HG03159 (cell line): ENCODE measurements around the gene ME3.
"Not testable (repeated sequence)": the region's sequence is repeated elsewhere in the genome, so short reads cannot be mapped to it uniquely, and the experiment has no call there.

Experiments
- ATAC-seq: cut with Tn5 transposase; IDR thresholded peaks from one replicate; pipeline ENCODE4 v1.9.1; 2021; ENCODE audit warnings: mild to moderate bottlenecking, moderate library complexity; ENCODE audit not compliant: unreplicated experiment

ME3 gene

DNA sequence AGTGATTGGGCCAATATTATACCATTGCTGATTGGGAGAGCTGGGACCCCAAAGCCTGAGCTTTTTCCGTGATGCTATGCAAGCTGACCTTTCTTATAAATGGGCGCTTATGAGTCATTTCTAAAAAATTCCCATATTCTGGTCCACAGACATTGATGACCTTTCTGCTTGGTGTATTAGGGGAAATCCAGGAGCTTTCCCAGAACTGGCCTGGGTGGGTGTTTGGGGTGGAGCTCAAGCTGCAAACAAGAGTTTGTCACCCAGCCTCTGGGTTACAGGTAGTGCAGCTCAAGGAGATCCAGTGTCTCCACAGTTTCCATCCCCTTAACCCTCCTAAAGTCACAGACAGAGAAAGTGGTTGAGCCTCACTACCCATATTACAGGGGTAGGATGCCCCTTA, 230.0 kb downstream of the ME3 start:
- ATAC-seq = no peak

DNA sequence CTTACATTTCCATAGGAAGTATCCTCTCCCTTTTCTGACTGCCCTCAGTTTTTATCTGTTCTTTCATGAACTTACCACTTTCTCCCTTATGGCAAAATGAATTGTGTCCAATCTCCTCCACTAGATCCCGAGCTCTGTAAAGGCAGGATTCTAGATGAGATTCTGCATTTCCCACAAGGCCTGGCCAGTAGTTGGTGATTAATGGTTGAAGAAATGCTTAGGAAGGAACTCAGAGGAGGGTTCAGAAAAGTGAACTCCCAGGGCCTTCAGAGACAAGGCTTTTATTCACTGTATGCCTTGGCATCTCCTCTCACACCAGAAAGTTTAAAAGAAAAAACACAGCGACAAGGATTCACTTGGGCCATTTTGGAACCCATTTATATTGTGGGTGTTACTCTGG, 231.6 kb downstream of the ME3 start:
- no peak for ATAC-seq

DNA sequence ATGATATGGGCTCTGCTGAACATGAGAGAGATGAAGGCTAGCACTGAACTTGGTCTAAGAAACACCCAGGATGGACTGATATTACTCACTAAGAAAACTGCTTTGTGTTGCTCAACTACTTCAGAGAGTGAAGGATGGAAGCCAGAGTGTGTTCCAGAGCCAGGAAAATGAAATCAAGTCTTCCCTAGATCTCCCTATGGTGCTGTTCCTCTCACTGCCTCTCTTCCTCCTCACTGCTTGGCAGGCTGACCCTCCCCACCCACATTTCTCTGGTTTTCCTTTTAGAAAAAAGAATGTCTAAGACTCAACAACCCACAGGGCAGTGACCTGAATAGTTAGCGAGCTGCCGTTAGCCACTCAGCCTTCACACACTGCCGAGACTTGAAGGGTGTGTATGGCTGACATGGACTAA, 232.1 kb downstream of the ME3 start:
- ATAC-seq = no peak

DNA sequence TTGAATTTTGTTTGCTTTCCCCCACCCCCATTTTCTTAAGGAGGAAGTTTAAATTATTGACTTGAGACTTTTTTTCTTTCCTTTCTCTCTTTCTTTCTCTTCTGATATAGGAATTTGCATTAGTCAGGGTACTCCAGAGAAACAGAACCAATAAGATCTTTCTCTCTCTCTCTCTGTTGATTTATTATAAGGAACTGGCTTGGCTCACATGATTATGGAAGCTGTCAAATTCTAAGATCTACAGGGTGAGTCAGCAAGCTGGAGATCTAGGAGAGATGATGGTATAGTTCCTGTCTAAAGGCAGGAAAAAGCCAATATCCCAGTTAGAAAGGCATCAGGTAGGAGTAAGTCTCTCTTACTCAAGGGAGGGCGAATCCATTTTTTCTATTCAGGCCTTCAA, 233.7 kb downstream of the ME3 start:
- no peak for ATAC-seq

DNA sequence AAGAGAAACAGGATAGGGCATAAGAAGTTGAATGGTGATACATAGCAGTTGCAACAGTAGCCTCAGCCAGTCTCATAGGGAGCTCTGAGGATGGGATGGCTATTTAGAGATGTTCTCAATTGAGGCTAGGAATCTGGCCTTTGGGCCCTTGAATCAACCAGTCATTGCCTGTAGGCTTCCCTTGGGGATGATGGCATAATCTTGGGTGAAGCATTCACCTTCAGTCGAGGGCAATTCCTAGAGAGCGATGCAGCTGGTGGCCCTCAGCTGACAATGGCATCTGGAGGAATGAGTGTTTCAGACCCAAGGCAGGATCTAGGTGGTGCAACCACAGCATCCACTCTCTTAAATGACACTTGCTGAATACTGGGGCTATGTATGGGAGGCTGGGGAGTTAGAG, 236.7 kb downstream of the ME3 start:
- ATAC-seq = no peak

DNA sequence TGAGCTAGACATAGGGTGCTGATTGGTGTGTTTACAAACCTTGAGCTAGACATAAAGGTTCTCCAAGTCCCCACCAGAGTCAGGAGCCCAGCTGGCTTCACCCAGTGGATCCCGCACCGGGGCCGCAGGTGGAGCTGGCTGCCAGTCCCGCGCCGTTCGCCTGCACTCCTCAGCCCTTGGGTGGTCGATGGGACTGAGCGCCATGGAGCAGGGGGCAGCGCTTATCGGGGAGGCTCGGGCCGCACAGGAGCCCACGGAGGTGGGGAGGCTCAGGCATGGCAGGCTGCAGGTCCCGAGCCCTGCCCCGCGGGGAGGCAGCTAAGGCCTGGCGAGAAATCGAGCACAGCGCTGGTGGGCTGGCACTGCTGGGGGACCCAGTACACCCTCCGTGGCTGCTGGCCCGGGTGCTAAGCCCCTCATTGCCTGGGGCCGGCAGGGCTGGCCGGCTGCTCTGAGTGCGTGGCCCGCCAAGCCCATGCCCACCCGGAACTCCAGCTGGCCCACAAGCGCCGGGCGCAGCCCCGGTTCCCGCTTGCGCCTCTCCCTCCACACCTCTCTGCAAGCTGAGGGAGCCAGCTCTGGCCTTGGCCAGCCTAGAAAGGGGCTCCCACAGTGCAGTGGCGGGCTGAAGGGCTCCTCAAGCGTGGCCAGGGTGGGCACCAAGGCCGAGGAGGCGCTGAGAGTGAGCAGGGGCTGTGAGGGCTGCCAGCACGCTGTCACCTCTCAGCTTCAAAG, 238.9 kb downstream of the ME3 start:
- ATAC-seq = not testable (repeated sequence)

DNA sequence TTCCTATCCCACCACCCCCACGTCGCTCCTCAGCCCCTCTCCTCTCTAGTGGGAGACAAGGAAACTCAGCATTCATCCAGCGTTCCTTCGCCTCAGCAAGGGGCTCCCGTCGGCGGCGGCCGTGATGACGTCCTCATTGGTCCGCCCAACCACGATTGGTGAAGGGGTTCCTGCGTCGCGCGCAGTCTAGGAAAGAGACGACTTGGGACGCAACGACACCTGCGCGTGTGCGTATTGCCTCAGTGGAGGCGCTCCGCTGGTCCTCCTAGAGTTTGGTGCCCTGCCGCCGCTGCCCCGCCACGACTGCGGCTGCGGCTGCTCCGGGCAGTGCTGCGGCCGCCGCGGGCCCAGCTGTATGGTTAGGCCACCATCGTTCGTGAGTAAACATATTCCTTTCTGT, 241.2 kb downstream of the ME3 start:
- ATAC-seq = no peak

DNA sequence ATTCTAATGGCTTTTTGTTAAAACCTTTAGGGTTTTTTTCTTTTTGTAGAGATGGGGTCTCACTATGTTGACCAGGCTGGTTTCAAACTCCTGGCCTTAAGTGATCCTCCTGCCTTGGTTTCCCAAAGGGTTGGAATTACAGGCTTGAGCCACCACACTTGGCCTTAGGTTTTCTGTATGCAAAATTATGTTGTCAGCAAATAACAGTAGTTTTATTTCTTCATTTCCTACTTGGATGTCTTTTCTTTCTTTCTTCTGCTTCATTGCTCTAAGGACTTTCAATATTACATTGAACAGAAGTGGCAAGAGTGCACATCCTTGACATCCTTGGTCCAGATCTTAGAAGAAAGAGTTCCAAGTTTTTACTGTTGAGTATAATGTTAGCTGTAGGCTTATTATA, 245.0 kb downstream of the ME3 start:
- ATAC-seq = no peak

DNA sequence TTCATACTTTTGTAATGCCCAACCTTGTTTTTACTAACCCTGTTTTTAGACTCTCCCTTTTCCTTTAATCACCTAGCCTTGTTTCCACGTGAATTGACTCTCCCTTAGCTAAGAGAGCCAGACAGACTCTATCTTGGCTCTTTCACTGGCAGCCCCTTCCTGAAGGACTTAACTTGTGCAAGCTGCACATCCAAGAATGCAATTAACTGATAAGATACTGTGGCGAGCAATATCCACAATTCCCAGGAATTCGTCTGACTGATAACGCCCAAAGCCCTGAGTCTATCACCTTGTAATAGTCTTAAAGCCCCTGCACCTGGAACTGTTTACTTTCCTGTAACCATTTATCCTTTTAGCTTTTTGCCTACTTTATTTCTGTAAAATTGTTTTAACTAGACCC, 248.9 kb downstream of the ME3 start:
- ATAC-seq = not testable (repeated sequence)

DNA sequence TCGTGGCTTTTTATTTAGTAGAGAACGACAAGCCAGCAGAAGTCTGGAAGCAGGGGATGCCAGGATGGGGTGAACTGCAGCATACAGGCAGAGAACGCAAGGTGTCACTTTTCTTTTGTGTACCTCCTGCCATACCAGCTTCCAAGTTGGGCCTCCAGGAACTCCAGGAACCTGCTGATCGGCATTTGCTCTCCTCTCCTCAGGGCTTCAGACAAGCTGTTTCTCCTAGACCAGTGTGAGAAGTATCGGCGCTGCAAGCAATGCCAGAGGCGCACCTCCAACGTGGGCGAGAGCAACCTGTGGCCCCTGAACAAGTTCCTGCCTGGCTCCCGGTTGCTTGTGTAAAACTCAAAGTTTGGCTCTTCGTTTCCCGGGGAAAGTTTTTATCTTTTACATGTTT, 250.0 kb downstream of the ME3 start:
- no peak for ATAC-seq

DNA sequence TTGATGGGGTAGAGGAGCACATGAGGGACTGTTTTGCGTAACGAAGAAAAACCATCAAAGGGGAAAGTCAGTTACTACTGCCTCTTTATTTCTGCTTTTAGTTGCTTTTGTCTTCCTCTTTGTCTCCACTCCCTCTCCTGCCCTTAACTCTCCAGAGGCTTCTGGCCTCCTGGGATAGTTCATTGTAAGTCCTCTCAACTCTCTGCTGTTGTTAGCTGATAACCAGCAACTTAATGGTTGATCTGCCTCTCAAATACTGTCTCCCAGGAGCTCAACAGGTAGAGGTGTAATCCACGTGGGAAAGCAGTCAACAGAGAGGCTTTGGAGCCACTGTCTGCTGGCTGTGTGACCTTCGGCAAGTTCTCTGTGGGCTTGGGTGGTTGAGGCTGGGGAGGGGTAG, 250.5 kb downstream of the ME3 start:
- no peak for ATAC-seq

DNA sequence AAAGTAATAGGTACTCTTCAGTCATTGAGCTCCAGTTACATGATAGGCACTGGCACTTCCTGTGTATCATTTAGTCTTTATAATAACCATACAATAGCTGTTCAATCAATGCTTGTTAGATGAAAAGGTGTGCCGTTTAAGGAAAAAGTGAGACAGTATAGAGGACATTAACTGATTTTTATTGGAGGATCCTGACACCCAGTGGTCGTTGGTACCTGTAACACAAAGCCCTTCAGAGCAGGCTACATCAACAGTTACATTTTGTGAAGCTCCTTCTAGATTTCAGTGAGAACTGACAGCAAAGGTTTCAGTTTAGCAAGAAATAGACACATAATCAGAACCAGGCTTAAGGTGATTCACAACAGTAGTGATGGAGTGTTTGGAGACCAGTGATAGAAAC, 253.5 kb downstream of the ME3 start:
- ATAC-seq = peak; percentile 47

DNA sequence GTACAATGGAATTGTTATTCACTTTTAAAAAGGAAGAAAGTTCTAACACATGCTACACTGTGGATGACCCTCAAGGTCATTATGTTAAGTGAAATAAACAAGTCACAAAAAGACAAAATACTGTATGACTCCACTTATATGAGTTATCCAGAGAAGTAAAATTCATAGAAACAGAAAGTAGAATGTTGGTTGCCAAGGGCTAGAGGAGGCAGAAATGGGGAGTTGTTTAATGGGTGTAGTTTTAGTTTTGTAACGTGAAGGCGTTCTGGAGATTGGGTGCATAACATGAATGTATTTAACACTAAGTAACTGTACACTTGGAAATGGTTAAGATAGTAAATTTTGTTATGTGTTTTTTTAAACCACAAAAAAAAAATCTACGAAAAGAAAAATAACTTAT, 253.9 kb downstream of the ME3 start:
- no peak for ATAC-seq

DNA sequence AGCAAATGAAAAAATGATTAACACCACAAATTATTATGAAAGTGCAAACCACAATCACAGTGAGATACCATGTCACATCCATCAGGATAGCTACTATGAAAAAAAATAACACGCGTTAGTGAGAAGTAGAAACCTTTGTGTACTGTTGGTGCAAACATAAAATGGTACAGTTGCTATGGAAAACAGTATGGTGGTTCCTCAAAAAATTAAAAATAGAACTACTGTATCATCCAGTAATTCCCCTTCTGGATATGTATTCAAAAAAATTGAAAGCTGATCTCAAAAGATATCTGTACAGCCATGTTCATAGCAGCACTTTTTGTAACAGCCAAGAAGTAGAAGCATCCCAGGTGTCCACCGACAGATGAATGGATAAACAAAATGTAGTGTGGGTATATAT, 254.3 kb downstream of the ME3 start:
- ATAC-seq = no peak

DNA sequence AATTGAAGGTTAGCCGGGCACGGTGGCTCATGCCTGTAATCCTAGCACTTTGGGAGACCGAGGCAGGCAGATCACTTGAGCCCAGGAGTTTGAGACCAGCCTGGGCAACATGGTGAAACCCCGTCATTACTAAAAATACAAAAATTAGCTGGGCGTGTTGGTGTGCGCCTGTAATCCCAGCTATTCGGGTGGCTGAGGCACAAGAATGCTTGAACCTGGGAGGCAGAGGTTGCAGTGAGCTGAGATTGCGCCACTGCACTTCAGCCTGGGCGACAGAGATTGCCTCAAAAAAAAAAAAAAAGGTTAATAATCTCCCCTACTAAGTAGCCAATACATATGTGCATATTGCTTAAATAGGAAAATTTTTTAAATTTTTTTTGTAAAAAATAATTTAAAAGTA, 255.5 kb downstream of the ME3 start:
- not testable (repeated sequence) for ATAC-seq

DNA sequence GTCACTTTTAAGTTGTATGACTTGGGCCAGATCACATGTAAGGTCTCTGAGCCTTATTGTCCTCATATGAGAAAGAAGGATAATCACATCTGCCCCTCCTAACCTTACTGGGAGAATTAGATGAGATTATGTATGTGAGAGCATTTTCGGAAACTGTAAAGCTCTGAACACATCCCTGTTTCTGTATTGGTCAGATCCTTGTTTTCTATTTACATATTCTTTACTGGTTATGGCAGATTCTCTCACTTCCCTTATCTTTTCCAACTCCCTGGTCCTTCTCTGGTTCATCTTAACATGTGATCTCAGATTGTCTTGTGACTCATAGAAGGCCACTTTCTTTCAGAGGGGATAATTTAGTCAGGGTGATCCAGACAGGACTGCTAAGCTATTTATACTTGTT, 255.9 kb downstream of the ME3 start:
- no peak for ATAC-seq

DNA sequence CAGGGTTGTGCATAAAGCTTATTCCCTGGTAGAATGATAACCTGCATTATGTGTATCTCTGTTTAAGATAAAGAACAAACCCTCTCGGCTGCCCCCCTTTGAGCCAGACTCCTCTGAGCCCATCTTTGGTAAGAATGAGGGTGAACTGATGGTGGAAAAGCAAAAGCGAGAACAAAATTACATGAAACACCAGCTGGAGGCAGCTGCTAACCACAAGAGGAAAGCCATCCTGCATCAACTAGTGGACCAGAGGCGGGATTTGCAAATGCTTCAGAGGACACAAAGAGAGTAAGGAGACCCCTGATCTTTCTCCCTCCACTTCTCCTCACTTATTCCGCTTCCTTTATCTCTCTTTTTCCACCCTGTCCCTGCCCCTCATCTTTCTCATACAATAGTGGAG, 257.4 kb downstream of the ME3 start:
- no peak for ATAC-seq

DNA sequence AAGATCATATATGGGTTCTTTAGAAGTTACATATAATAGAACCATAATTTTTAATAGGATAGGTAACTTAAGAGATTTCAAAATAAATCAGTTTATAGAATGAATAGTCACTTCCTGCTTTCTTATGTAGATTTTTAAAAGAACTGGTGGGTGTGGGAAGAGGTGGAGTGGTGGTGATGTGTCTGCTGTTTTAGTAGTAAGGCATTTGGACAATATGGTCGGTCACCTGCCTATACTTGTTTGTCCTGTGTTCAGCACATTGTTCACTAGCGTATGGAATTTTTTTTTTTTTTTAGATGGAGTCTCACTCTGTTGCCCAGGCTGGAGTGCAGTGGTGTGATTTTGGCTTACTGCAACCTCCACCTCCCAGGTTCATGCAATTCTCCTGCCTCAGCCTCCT, 258.4 kb downstream of the ME3 start:
- no peak for ATAC-seq

DNA sequence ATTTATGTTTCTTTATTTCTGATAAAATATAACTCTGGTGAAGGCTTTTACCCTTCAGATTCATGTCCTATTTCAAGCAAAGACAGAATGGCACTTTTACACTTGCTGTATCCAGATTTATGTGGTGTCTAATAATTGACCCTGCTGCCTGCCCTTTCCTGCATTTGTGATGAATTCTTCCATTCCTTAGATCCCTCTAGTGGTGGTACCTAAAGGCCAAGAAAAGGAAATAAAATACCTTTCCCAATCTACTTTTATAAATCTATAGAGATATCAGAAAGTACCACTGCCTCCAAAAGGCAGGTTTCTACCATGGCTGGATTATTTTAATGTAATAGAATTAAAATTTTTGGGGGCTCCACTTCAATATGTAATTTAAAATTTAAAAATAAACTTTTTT, 263.6 kb downstream of the ME3 start:
- ATAC-seq = no peak

DNA sequence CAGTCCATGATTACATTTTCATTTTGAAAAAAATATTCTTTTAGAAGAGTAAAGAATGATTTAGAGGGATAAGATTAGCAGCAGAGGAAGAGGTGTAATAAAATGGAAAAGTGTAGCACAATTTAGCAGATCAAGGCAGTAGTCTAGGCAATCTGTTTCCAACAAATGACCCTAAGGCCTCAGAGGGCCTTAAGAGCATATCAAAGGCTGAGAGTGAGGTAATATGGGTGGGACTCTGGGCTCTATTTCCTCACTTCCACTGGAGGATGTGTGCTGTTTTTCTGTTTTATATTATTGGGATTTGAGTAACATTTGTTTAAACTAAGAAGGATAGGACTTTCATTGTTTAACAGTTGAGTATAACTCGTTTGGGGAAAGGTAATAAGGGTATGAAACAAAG, 269.0 kb downstream of the ME3 start:
- no peak for ATAC-seq

DNA sequence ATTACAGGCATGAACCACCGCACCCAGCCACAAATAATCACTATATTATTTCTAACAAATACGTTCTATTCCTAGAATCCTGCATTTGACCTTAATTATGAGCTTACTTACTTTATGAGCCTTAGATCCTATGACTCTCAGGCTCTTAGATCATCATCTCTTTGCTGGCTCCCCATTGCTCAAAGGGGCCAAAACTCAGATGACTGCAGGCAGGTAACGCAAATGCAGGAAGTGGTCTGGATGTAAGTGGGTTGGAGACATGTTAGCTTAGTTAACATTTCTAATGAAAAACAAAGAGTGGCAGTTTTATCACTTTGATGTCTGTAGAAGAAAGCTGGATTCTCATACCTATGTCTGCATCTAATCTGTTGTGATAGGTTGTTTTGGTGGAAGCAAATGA, 274.3 kb downstream of the ME3 start:
- ATAC-seq = no peak

DNA sequence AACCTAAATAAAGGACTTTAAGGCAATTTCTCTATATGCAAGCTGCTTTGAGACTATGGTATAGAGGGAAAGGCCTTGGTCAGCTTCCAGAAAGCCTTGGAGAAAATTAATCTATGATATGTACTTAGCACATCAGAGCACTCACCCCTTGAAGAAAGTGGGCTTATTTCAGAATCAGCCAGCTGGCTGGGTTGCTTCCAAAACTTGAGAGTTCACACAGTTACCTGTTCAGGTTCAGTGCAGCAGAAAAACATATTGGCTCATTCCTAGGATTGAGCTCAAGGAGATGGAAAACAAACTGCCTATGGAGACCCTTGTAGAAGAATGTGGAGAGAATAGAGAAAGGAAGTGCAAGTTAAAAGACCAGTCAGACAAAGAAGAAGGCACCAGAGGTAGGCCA, 275.1 kb downstream of the ME3 start:
- no peak for ATAC-seq

DNA sequence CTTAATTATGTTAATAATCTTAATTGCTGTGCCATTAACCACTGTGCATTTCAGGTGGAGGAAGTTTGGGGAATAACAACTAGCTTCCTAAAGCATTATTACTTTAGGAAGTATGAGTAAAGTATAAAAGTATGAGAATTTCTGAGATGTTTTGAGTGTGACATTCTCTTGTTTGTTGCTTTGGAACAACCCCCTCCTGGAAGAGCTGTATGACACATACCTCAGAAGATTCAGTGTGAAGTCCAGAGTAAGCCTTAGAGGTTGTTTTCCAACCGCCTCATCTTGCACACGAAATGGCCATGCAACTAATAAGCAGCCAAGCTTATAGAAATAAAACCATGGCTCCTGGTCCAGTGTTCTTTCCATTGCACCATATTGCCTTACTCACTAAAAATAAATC, 276.0 kb downstream of the ME3 start:
- no peak for ATAC-seq
